DND-41 (cell line): ENCODE data around the gene KLRK1.
A peak's percentile ranks its signal among the peaks of the same experiment; 100 is the strongest.

Source experiments
- ATAC-seq: fragments of 200-7000 bp; cut with Tn5 transposase; 3 replicates; pipeline ENCODE4 v1.9.1; 2021; ENCODE audit warnings: low read depth; ENCODE audit not compliant: insufficient read depth
- DNase-seq: peaks from one replicate; pipeline ENCODE4 v3.0.0-alpha.2; 2020
- H2AFZ ChIP-seq: 2 replicates; pipeline ENCODE4 v1.6.0; 2012; ENCODE audit warnings: low read depth, low read length
- H3K27ac ChIP-seq: 2 replicates; pipeline ENCODE4 v1.5.1; 2012; ENCODE audit warnings: low read length, inconsistent platforms
- H3K27me3 ChIP-seq: fragments of 200-600 bp; sonication (generic); 2 replicates; pipeline ENCODE4 v1.6.0; 2012; ENCODE audit warnings: low read length, mild to moderate bottlenecking, inconsistent platforms; ENCODE audit not compliant: insufficient read depth, poor library complexity
- H3K36me3 ChIP-seq: 2 replicates; pipeline ENCODE4 v1.5.1; 2012; ENCODE audit warnings: low read length, inconsistent platforms; ENCODE audit not compliant: insufficient read depth
- H3K4me1 ChIP-seq: 2 replicates; pipeline ENCODE4 v1.5.1; 2012; ENCODE audit warnings: mild to moderate bottlenecking, low read length; ENCODE audit not compliant: insufficient read depth
- H3K4me2 ChIP-seq: 2 replicates; pipeline ENCODE4 v1.6.0; 2012; ENCODE audit warnings: mild to moderate bottlenecking, moderate library complexity, low read length, inconsistent platforms; ENCODE audit not compliant: insufficient read depth
- H3K4me3 ChIP-seq, 2 experiments: fragments of 200-600 bp in 1 of 2; shearing (Covaris generic) in 1 of 2; 2 replicates each; pipeline ENCODE4 v1.5.1; 2012 to 2016; ENCODE audit warnings: inconsistent platforms in 2 of 2, low read length in 2 of 2, mild to moderate bottlenecking in 2 of 2, low read depth in 1 of 2, moderate library complexity in 1 of 2
- H3K79me2 ChIP-seq: 2 replicates; pipeline ENCODE4 v1.6.0; 2012; ENCODE audit warnings: low read length, inconsistent platforms; ENCODE audit not compliant: insufficient read depth
- H3K9ac ChIP-seq: 2 replicates; pipeline ENCODE4 v1.6.0; 2012; ENCODE audit warnings: low read depth, mild to moderate bottlenecking, inconsistent platforms, low read length, moderate library complexity
- H3K9me3 ChIP-seq: 2 replicates; pipeline ENCODE4 v1.5.1; 2012; ENCODE audit warnings: low read length, moderate library complexity, mild to moderate bottlenecking, inconsistent platforms; ENCODE audit not compliant: insufficient read depth, severe bottlenecking
- H4K20me1 ChIP-seq: 2 replicates; pipeline ENCODE4 v1.6.0; 2012; ENCODE audit warnings: low read length; ENCODE audit not compliant: insufficient read depth
- CTCF ChIP-seq: IDR thresholded peaks from 2 replicates; pipeline ENCODE4 v1.5.1; 2012; ENCODE audit warnings: borderline replicate concordance, low read length, moderate library complexity, mild to moderate bottlenecking; ENCODE audit not compliant: poor library complexity, severe bottlenecking; ENCODE audit errors: extremely low read depth
- EZH2 ChIP-seq: IDR thresholded peaks from 3 replicates; pipeline ENCODE4 v1.6.1; 2012; ENCODE audit warnings: borderline replicate concordance, low read depth, mild to moderate bottlenecking, moderate library complexity, low read length, inconsistent platforms; ENCODE audit not compliant: severe bottlenecking

KLRK1 gene

DNA sequence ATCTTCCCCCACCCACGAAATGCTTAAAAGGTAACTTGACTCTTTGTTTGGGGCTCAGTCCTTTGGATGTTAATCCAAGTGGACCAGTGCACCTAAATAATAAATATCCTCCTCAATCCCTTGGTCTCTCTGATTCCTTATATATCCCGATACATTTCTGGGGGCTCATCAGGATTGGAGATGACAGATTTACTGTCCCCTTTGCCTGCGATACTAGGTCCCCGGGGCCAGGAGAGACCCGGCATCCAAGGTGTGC is 26.3 kb downstream of the KLRK1 start:
- H3K27ac ChIP-seq: peak overlapping the region; percentile 93
- no peaks in the 10 kb centered on the region for H3K36me3 ChIP-seq
- TF ChIP-seq CTCF (no peak), EZH2 (no peak)
- peak overlapping the region; percentile 66; the same call in 1 of the 2 replicates for H3K9ac ChIP-seq
- no peaks in the 10 kb centered on the region for H3K79me2 ChIP-seq
- H3K4me2 ChIP-seq: peak overlapping the region; percentile 87
- no peaks in the 10 kb centered on the region for H3K9me3 ChIP-seq
- no peak for DNase-seq
- no peak for ATAC-seq
- H3K27me3 ChIP-seq: no peaks in the 10 kb centered on the region
- peaks cover 34% of the 10 kb centered on the region for H3K4me1 ChIP-seq
- no peak overlapping the region for H3K4me3 ChIP-seq
- H2AFZ ChIP-seq: peak overlapping the region; percentile 98
- no peaks in the 10 kb centered on the region for H4K20me1 ChIP-seq

DNA sequence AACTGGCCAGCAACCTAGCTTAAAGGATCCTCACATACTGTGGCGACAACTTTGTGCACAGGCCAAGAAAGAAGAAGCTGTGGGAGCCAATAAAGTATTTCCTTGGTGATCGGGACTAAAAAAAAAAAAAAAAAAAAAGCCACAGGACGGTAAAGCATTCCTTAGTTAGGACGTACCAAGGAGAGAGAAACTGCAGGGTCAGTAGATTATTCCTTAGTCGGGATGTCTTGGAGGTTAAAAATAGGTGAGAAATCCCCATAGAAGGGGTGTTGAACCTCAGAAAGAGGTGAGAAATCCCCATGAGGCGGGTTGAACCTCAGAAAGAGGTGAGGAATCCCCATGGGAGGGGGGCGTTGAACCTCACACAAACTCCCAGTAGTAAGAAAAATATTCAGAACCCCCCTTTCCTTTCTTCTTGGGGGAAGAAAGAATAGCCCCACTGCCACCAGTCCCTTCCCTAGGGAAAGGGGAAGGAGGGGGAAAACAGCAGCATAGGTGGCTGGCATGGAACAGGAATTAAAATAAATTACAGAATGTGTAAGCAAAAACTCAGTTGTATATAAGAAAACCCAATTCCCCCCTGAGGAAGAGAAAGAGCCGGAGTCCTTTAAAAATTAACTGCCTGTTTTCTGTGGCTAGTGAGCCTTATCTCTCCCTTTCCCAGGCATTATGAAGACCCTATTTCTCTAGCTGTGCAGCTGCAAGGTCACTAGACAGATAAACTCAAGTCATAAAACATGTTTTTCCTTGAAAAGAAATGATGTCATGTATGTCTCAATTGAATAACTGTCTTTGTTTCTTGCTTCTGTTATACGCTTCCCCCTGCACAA is 26.8 kb downstream of the KLRK1 start:
- no peaks in the 10 kb centered on the region for H3K27me3 ChIP-seq
- H3K4me1 ChIP-seq: peaks cover 34% of the 10 kb centered on the region
- H2AFZ ChIP-seq: peak overlapping the region; percentile 98; the same call in 1 of the 2 replicates
- no peak overlapping the region; the same call in 1 of the 2 replicates for H3K9ac ChIP-seq
- ATAC-seq (no peak), DNase-seq (no peak)
- no peaks in the 10 kb centered on the region for H3K36me3 ChIP-seq
- no peak overlapping the region for H3K4me2 ChIP-seq
- H3K79me2 ChIP-seq: no peaks in the 10 kb centered on the region
- no peaks in the 10 kb centered on the region for H4K20me1 ChIP-seq
- TF ChIP-seq EZH2: no peak
- TF ChIP-seq CTCF: no peak
- peak overlapping the region; percentile 93; the same call in 1 of the 2 replicates for H3K27ac ChIP-seq
- no peak overlapping the region for H3K4me3 ChIP-seq
- no peaks in the 10 kb centered on the region for H3K9me3 ChIP-seq

DNA sequence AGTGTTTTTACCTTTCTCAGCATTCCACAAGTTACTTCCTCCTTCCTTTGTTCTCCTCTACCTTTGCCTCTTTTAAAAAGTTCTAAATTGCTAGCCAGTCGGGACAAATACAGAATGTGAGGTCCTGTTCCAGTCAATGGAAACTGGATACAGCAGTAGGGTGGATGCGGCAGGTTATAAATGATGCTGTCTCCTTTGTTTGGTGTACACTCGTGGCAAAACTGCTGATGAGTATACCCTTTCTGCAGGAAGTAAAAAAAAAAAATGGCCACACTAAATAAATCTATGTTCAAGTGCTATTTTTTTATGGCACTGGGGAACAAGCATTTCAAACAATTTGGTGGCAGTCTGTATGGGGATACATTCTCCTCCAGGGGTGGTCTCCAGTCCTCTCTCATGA is 27.5 kb downstream of the KLRK1 start:
- no peak overlapping the region for H3K27ac ChIP-seq

More for the DNA sequence above, 27.5 kb downstream of the KLRK1 start:
- Histone ChIP-seq H3K9me3 (no peaks in the 10 kb centered on the region), H2AFZ (no peak overlapping the region), H3K4me1 (peaks cover 34% of the 10 kb centered on the region), H3K4me2 (no peak overlapping the region), H4K20me1 (no peaks in the 10 kb centered on the region), H3K79me2 (no peaks in the 10 kb centered on the region), H3K27me3 (no peaks in the 10 kb centered on the region), H3K4me3 (no peak overlapping the region), H3K9ac (no peak overlapping the region), H3K36me3 (no peaks in the 10 kb centered on the region)
- ATAC-seq (no peak), DNase-seq (no peak)
- no peak for TF ChIP-seq EZH2
- no peak for TF ChIP-seq CTCF
